CD14-positive monocyte (primary cell): ENCODE measurements around the gene DOCK8. TPM values are rescaled to one million over a fixed set of nuclear protein-coding genes. Genes with fewer than 3 reads are reported as not detected.

Source experiments
- DNase-seq, 3 donors: peaks; one replicate each; pipeline ENCODE4 v3.0.0-alpha.2; 2011 to 2022
- H2AFZ ChIP-seq: 2 replicates; pipeline ENCODE4 v1.6.0; 2012; ENCODE audit warnings: mild to moderate bottlenecking, low read depth, low read length, inconsistent platforms; ENCODE audit not compliant: insufficient read depth, poor library complexity, severe bottlenecking
- H3K27ac ChIP-seq, 2 donors: 1 replicate in 1 of 2; 2 replicates in 1 of 2; pipeline ENCODE4 v1.5.1; 2012 to 2013; ENCODE audit warnings: low read length in 2 of 2, control low read depth in 1 of 2, inconsistent platforms in 1 of 2, low read depth in 1 of 2, mild to moderate bottlenecking in 1 of 2
- H3K27me3 ChIP-seq, 2 donors: one replicate each; pipeline versions ENCODE4 v1.6.0 to v1.6.1; 2011 to 2013; ENCODE audit warnings: low read length in 2 of 2; ENCODE audit not compliant: control insufficient read depth in 2 of 2, insufficient read depth in 2 of 2
- H3K36me3 ChIP-seq, 2 donors: replicated peaks in 1 of 2; 1 replicate in 1 of 2; 2 replicates in 1 of 2; pipeline versions ENCODE4 v1.5.1 to v1.6.1; 2012 to 2013; ENCODE audit warnings: low read length in 2 of 2, control low read depth in 1 of 2, inconsistent platforms in 1 of 2, mild to moderate bottlenecking in 1 of 2; ENCODE audit not compliant: insufficient read depth in 2 of 2, control insufficient read depth in 1 of 2
- H3K4me1 ChIP-seq, 2 donors: 1 replicate in 1 of 2; 2 replicates in 1 of 2; pipeline versions ENCODE4 v1.5.1 to v1.6.1; 2012 to 2013; ENCODE audit warnings: low read length in 2 of 2, control low read depth in 1 of 2, inconsistent platforms in 1 of 2, mild to moderate bottlenecking in 1 of 2, moderate library complexity in 1 of 2; ENCODE audit not compliant: insufficient read depth in 2 of 2, control insufficient read depth in 1 of 2
- H3K4me2 ChIP-seq: replicated peaks from 2 replicates; pipeline ENCODE3; 2012; ENCODE audit warnings: low read length, moderate library complexity, mild to moderate bottlenecking; ENCODE audit not compliant: poor library complexity, severe bottlenecking; ENCODE audit errors: extremely low read depth
- H3K4me3 ChIP-seq, 3 experiments: fragments of 200-600 bp in 1 of 3; sonication (generic) in 1 of 3; replicated peaks in 1 of 3; 1 replicate in 2 of 3; 2 replicates in 1 of 3; pipeline ENCODE4 v1.5.1; 2011 to 2013; ENCODE audit warnings: low read length in 3 of 3, mild to moderate bottlenecking in 3 of 3, control low read depth in 2 of 3, low read depth in 2 of 3, inconsistent platforms in 1 of 3, moderate library complexity in 1 of 3
- H3K79me2 ChIP-seq: 2 replicates; pipeline ENCODE4 v1.6.0; 2012; ENCODE audit warnings: mild to moderate bottlenecking, control low read depth, inconsistent platforms, low read length, moderate library complexity; ENCODE audit not compliant: insufficient read depth
- H3K9ac ChIP-seq: 2 replicates; pipeline ENCODE4 v1.6.0; 2017; ENCODE audit warnings: low read length, mild to moderate bottlenecking; ENCODE audit not compliant: insufficient read depth, poor library complexity, severe bottlenecking
- H3K9me3 ChIP-seq, 2 donors: replicated peaks in 1 of 2; 1 replicate in 1 of 2; 2 replicates in 1 of 2; pipeline versions ENCODE4 v1.5.1 to v1.6.1; 2012 to 2013; ENCODE audit warnings: low read length in 2 of 2, control low read depth in 1 of 2; ENCODE audit not compliant: control insufficient read depth in 1 of 2, insufficient read depth in 1 of 2
- H4K20me1 ChIP-seq: 2 replicates; pipeline ENCODE4 v1.6.0; 2012; ENCODE audit warnings: mild to moderate bottlenecking, low read length, control low read depth, moderate library complexity; ENCODE audit not compliant: insufficient read depth
- H3K27ac Mint-ChIP-seq, 7 donors: one replicate each; pipeline ENCODE4 v1.8.0; 2020; ENCODE audit warnings: mild to moderate bottlenecking in 7 of 7, mixed read lengths in 7 of 7, moderate library complexity in 6 of 7, inconsistent platforms in 2 of 7
- H3K27me3 Mint-ChIP-seq, 3 donors: one replicate each; pipeline ENCODE4 v1.8.0; 2021 to 2022; ENCODE audit warnings: low read depth in 3 of 3, mild to moderate bottlenecking in 3 of 3, mixed read lengths in 3 of 3, moderate library complexity in 3 of 3, inconsistent platforms in 1 of 3
- H3K36me3 Mint-ChIP-seq, 2 donors: one replicate each; pipeline ENCODE4 v1.8.0; 2020; ENCODE audit warnings: mixed read lengths in 2 of 2, inconsistent platforms in 1 of 2, mild to moderate bottlenecking in 1 of 2
- H3K4me1 Mint-ChIP-seq: one replicate; pipeline ENCODE4 v1.8.0; 2020; ENCODE audit warnings: mild to moderate bottlenecking, mixed read lengths
- H3K4me3 Mint-ChIP-seq, 2 donors: one replicate each; pipeline ENCODE4 v1.8.0; 2020; ENCODE audit warnings: mild to moderate bottlenecking in 2 of 2, mixed read lengths in 2 of 2, moderate library complexity in 1 of 2
- H3K9me3 Mint-ChIP-seq, 7 donors: one replicate each; pipeline ENCODE4 v1.8.0; 2020 to 2022; ENCODE audit warnings: mixed read lengths in 7 of 7, mild to moderate bottlenecking in 6 of 7, moderate library complexity in 6 of 7, inconsistent platforms in 2 of 7
- WGBS: methylation state at CpG from one replicate; pipeline ENCODE4 v1.1.5; 2013; ENCODE audit warnings: missing lambda C conversion rate; ENCODE audit not compliant: insufficient coverage; 5-methylcytosine and 5-hydroxymethylcytosine counted together
- intact Hi-C, 2 donors: fragments of 100-400 bp; cut with micrococcal nuclease; formaldehyde crosslinking; loops; one replicate each; pipeline versions ENCODE4 v1.15.0 to v1.15.1; 2023
- polyA plus RNA-seq, 3 donors: library from polyadenylated mRNA; depleted of rRNA in 1 of 3; unstranded in 2 of 3; stranded (reverse) in 1 of 3; fragments of 300-500 nt in 2 of 3; fragments of >200 nt in 1 of 3; fragmentation: Illumina TruSeq in 2 of 3; gene quantifications; 1 replicate in 2 of 3; 2 replicates in 1 of 3; pipeline ENCODE4 v1.2.3, GENCODE V29; 2012 to 2021
- TF ChIP-seq, protein P1 (sequence below): fragments of 200-600 bp; IDR thresholded peaks from one replicate; pipeline ENCODE4 v1.8.0; 2022; ENCODE audit warnings: antibody characterized with exemption, mild to moderate bottlenecking

DOCK8 gene
- polyA plus RNA-seq, 3 donors: 46.8 to 100 (median 95.4) TPM

- Mint-ChIP-seq H3K36me3 (peaks cover 92 to 98% of the 10 kb centered on the region in 2 donors), H3K4me3 (no peak overlapping the region), H3K27me3 (no peaks in the 10 kb centered on the region), H3K4me1 (no peaks in the 10 kb centered on the region), H3K27ac (no peak overlapping the region), H3K9me3 (no peaks in the 10 kb centered on the region)
- no peaks in the 10 kb centered on the region for H3K4me1 ChIP-seq
- WGBS: no CpG with 5 or more reads among the region's 2 CpGs
- TF ChIP-seq, protein P1, sequence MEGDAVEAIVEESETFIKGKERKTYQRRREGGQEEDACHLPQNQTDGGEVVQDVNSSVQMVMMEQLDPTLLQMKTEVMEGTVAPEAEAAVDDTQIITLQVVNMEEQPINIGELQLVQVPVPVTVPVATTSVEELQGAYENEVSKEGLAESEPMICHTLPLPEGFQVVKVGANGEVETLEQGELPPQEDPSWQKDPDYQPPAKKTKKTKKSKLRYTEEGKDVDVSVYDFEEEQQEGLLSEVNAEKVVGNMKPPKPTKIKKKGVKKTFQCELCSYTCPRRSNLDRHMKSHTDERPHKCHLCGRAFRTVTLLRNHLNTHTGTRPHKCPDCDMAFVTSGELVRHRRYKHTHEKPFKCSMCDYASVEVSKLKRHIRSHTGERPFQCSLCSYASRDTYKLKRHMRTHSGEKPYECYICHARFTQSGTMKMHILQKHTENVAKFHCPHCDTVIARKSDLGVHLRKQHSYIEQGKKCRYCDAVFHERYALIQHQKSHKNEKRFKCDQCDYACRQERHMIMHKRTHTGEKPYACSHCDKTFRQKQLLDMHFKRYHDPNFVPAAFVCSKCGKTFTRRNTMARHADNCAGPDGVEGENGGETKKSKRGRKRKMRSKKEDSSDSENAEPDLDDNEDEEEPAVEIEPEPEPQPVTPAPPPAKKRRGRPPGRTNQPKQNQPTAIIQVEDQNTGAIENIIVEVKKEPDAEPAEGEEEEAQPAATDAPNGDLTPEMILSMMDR: no peak
- no peak overlapping the region for H3K4me2 ChIP-seq
- intact Hi-C loops: loop anchor here in 1 of 2 donors (5.0 to 10.0 kb wide), 2 partner anchors 37 to 99 kb away; no protein-coding TSS in a partner anchor
- H3K27me3 ChIP-seq: no peaks in the 10 kb centered on the region
- H3K27ac ChIP-seq: no peak overlapping the region
- H2AFZ ChIP-seq: no peak overlapping the region
- H3K79me2 ChIP-seq: peaks cover 3% of the 10 kb centered on the region
- H3K9ac ChIP-seq: no peak overlapping the region
- H3K4me3 ChIP-seq: no peak overlapping the region
- H4K20me1 ChIP-seq: peaks cover 88% of the 10 kb centered on the region
- no peaks in the 10 kb centered on the region for H3K9me3 ChIP-seq
- no peak for DNase-seq
- H3K36me3 ChIP-seq: peaks cover 98 to 100% of the 10 kb centered on the region in 2 donors
These were observed 120.7 kb downstream of the DOCK8 start for GRCh38 chr9:335373-335772.

GRCh38 chr9:336039-336438 lies 121.4 kb downstream of the DOCK8 start:
- intact Hi-C loops: loop anchor here in 1 of 2 donors (5.0 to 10.0 kb wide), 2 partner anchors 36 to 99 kb away; no protein-coding TSS in a partner anchor
- WGBS: 100% methylated on average over 1 of the region's 2 CpGs
- H4K20me1 ChIP-seq: peaks cover 88% of the 10 kb centered on the region

More at GRCh38 chr9:336039-336438, 121.4 kb downstream of the DOCK8 start:
- Histone ChIP-seq H3K79me2 (peaks cover 3% of the 10 kb centered on the region), H3K4me2 (no peak overlapping the region), H3K4me3 (no peak overlapping the region), H3K36me3 (peaks cover 98 to 100% of the 10 kb centered on the region in 2 donors), H2AFZ (no peak overlapping the region), H3K27ac (peak overlapping the region in 1 of 2 donors; percentile 27), H3K27me3 (no peaks in the 10 kb centered on the region), H3K9me3 (no peaks in the 10 kb centered on the region), H3K9ac (no peak overlapping the region), H3K4me1 (no peaks in the 10 kb centered on the region)
- H3K27me3 Mint-ChIP-seq: no peaks in the 10 kb centered on the region
- DNase-seq: no peak
- peak overlapping the region in 1 of 7 donors; percentile 37 for H3K27ac Mint-ChIP-seq
- no peak overlapping the region for H3K4me3 Mint-ChIP-seq
- peaks cover 91 to 97% of the 10 kb centered on the region in 2 donors for H3K36me3 Mint-ChIP-seq
- H3K4me1 Mint-ChIP-seq: no peaks in the 10 kb centered on the region
- H3K9me3 Mint-ChIP-seq: no peaks in the 10 kb centered on the region
- TF ChIP-seq, protein P1: no peak
